ENCODE measurements around the gene ABLIM2.

Gene ABLIM2

GRCh38 chr4:8117278-8117682 lies 41.3 kb downstream of the ABLIM2 start:
- no peak for DNase-seq

GRCh38 chr4:8115916-8116315 lies 42.7 kb downstream of the ABLIM2 start:
- no peak for DNase-seq

- no peak for DNase-seq
Measured at GRCh38 chr4:8115203-8115520, 43.5 kb downstream of the ABLIM2 start.

GRCh38 chr4:8114456-8115202 lies 44.0 kb downstream of the ABLIM2 start:
- DNase-seq: no peak

GRCh38 chr4:8113611-8114377 lies 44.8 kb downstream of the ABLIM2 start:
- DNase-seq: no peak

GRCh38 chr4:8112672-8113071 lies 45.9 kb downstream of the ABLIM2 start:
- DNase-seq: no peak

GRCh38 chr4:8112036-8112576 lies 46.5 kb downstream of the ABLIM2 start:
- no peak for DNase-seq

- no peak for DNase-seq
Measured at GRCh38 chr4:8110071-8110986, 48.3 kb downstream of the ABLIM2 start.

- DNase-seq: no peak
Measured at GRCh38 chr4:8109406-8110065, 49.1 kb downstream of the ABLIM2 start.

GRCh38 chr4:8108991-8109390 lies 49.6 kb downstream of the ABLIM2 start:
- DNase-seq: no peak

- DNase-seq: no peak
Measured at GRCh38 chr4:8108261-8108660, 50.4 kb downstream of the ABLIM2 start.

- DNase-seq: no peak
Measured at GRCh38 chr4:8107146-8107657, 51.4 kb downstream of the ABLIM2 start.

GRCh38 chr4:8106451-8107025 lies 52.1 kb downstream of the ABLIM2 start:
- DNase-seq: no peak

GRCh38 chr4:8105306-8106100 lies 53.1 kb downstream of the ABLIM2 start:
- DNase-seq: no peak

GRCh38 chr4:8104491-8105305 lies 53.9 kb downstream of the ABLIM2 start:
- no peak for DNase-seq

GRCh38 chr4:8103421-8104390 lies 54.9 kb downstream of the ABLIM2 start:
- no peak for DNase-seq

GRCh38 chr4:8102831-8103230 lies 55.8 kb downstream of the ABLIM2 start:
- no peak for DNase-seq

- DNase-seq: no peak
Measured at GRCh38 chr4:8102076-8102355, 56.6 kb downstream of the ABLIM2 start.

Data from cortex of kidney (tissue), 1 donor.